GM21529 (cell line): ENCODE measurements around the gene CDR2L.
A peak's percentile ranks its signal among the peaks of the same experiment; 100 is the strongest.
"Not testable (repeated sequence)": the region's sequence is repeated elsewhere in the genome, so short reads cannot be mapped to it uniquely, and the experiment has no call there.

Source experiments
- ATAC-seq: cut with Tn5 transposase; IDR thresholded peaks from one replicate; pipeline ENCODE4 v1.9.1; 2021; ENCODE audit not compliant: unreplicated experiment

CDR2L gene

DNA sequence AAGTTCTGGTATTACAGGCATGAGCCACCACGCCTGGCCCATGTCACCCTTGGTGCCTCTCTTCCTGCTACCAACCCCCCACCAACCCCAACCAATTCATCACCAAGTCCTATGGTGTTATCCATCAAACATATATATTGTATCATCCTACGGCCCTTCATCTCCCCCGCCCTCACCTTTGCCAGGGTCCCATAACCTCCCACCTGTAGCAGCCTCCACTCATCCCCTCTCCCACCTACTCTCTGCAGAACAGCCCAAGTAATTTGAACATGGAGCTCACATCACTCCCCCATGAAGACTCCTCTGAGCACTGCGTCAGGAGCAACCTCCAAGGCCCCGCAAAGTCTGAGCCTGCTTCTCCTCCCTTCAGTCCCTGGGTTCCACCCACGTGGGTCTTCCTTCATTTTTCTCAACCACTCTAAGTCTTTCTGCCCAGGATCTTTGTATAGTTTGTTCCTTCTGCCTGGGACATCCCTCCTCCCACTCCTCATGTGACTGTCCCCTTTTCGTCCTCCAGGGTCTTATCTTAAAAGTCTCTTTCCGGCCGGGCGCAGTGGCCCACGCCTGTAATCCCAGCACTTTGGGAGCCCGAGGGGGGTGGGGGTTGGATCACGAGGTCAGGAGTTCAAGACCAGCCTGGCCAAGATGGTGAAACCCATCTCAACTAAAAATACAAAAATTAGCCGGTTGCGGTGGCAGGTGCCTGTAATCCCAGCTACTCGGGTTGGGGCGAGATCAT is 7.9 kb upstream of the CDR2L start:
- ATAC-seq = no peak

- no peak for ATAC-seq
Measured at GRCh38 chr17:74981318-74981978, 6.0 kb upstream of the CDR2L start.

DNA sequence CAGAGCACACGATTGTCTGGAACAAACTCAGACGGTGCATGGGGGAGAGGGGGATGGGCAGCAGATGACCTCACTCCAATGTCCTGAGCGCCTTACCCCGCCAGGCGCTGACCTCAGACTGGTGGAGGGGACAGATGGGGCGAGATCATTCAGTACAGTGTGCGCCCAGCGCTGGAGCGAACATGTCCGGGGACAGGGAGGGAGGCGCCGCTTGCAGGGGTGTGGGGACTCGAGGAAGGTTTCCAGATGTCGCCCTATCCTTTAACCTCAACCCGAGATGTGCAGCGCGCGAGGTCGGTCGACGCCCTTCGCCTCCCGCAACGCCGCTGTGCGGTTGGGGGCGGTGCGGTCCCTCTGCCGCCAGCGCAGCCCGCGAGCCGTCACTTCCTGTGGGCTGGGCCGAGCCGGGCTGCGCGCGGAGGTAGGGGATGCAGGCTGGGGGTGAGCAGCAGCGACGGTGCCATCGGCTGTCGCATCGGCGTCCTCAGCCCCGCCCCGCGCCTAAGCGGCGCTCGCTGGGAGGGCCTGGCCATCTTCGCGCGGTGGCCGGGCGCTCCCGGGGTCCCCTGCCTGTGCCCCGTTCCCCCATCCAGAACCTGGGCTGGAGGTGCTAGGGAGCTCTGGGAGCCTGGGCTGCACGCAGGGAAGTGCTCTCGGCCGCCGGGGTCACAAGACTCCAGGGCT is 5.3 kb upstream of the CDR2L start:
- ATAC-seq = no peak

DNA sequence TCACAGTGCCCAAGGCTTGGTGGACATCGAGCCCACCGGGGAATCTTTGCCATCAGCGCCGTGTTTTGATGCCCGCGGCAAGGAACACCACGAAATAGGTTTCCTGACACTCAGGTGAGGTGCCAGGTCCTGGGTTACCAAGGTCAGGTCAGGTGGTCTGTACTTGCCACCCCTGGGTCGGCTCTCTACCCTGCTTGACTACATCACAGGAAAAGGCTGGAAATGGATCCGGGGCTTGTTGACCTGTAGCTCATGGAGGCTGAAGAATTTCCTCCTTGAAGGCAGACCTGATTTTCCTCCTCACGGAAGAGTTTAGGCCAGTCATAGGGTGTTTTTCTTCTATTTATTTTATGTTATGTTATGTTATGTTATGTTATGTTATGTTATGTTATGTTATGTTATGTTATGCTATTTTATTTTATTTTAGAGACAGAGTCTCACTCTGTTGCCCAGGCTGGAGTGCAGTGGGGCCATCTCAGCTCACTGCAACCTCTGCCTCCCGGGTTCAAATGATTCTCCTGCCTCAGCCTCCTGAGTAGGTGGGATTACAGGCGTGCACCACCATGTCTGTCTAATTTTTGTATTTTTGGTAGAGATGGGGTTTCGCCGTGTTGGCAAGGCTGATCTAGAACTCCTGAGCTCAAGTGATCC is 4.6 kb upstream of the CDR2L start:
- ATAC-seq = not testable (repeated sequence)

DNA sequence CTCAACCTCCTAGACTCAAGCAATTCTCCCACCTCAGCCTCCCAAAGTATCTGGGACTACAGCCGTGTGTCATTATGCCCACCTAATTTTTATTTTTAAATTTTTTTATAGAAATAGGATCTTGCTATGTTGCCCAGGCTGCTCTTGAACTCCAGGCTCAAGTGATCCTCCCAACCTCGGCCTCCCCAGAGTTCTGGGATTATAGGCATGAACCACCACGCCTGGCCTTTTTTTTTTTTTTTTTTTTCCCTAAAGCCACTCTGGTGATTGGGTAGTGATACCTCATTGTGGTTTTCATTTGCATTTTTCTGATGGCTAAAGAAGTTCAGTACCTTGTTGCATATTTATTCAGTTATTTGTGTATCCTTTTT is 1.2 kb upstream of the CDR2L start:
- ATAC-seq = no peak

GRCh38 chr17:74987909-74988711 is 678 bp downstream of the CDR2L start:
- ATAC-seq = peak; percentile 32

- ATAC-seq = no peak
Measured at GRCh38 chr17:74990581-74991105, 3.2 kb downstream of the CDR2L start.

DNA sequence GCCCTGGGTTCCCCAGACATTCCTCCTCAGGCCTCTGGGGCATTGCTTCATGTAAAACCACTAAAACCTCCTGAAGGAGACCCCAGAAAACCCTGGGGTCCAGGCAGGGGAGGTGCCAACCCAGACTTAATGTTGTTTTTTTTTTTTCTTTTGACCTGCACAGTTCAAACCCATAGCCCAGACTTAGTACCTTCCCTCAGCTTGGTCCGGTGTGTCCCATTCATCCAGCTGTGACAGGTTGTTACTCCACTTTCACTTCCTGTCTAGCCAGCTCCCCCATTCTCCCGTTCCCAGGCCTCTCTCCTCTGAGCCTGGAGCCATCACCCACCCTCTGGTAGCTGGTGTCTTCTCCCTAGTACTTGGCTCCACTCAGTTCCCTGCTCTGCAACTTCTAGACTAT is 4.8 kb downstream of the CDR2L start:
- no peak for ATAC-seq

- no peak for ATAC-seq
Measured at GRCh38 chr17:74994440-74994839, 7.0 kb downstream of the CDR2L start.

DNA sequence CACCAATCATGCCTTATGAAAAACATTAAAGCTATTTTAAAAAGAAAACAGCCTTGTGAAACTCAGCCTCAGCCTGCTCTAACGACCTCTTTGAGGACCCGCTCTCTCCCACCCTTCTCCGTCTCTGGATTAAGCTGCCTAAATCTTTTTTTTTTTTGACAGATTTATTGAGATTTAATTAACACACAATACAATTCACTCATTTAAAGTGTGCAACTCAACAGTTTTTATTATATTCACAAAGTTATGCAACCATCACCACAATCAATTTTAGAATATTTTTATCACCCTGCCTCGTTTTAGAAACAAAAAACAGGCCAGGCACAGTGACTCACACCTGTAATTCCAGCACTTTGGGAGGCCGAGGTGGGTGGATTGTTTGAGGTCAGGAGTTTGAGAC is 8.4 kb downstream of the CDR2L start:
- no peak for ATAC-seq

GRCh38 chr17:74998783-74999182 is 11.4 kb downstream of the CDR2L start:
- no peak for ATAC-seq

DNA sequence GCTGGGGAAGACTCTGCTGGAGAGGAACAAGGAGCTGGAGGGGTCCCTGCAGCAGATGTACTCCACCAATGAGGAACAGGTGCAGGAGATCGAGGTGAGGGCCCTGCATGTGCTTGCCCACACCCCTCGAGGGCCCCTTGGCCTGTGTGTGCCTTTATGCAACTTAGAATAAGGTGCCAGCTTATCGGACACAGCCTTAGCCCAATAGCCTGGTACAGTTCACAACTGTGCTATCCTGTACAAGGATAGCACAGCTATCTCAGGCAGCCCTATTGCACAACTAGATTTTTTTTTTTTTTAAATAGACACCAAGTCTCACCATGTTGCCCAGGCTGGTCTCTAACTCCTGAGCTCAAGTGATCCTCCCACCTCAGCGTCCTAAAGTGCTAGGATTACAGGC is 12.1 kb downstream of the CDR2L start:
- ATAC-seq = no peak

DNA sequence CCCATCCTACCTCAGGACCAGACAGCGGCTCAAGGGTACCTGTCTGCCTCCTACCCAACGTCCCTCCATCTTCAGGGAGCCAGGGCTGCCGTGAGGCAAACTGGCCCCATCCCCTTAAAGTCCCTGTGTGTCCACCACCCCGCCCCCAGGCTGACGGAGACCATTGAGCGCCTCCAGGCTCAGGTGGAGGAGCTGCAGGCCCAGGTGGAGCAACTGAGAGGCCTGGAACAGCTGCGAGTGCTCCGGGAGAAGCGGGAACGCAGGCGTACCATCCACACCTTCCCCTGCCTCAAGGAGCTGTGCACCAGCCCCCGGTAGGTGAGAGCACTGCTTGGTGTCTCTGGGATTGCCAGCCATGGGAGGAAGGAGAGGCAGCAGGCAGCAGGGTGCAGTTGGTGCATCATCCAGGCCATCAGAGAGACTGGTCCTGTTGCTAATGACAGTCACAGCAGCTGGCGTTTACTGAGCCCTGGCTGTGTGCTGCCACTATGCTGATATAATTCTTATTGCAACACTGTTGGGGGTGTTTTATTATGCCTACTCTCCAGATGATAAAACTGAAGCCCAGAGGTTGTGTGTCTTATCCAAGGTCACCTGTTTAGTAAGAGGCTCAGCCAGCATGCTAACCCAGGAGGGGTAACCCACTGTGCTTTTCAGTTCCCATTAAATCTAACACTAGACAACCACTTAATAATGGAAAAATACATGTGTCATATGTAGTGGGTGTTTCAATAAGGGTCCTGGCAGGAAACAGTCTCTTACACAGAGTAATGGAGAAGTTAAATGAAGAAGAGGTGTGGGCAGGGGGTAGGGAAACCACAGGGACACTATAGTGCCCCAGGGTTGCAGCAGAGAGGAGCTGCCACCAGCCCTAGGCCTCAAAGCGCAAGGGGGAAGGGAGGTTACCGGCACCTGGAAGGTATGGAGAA is 14.7 kb downstream of the CDR2L start:
- ATAC-seq = no peak

- no peak for ATAC-seq
Measured at GRCh38 chr17:75003070-75003956, 15.9 kb downstream of the CDR2L start.

DNA sequence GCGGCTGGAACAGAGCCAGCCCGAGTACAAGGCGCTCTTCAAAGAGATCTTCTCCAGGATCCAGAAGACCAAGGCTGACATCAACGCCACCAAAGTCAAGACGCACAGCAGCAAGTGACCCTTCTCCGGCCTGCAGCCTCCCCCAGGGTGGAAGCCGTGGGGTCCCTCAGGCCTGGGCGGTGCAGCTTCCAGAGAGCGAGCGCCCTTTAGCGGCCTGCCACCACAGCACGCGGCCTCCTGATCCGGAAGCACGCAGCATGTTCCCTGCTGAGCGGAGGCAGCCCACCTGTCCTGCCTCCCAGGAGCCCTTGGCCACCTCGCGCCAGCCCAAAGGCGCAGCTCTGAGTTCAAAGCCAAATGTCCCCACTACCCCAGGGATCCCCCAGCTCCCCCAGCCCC is 16.5 kb downstream of the CDR2L start:
- ATAC-seq = no peak

- ATAC-seq = no peak
Measured at GRCh38 chr17:75004371-75004770, 16.9 kb downstream of the CDR2L start.

DNA sequence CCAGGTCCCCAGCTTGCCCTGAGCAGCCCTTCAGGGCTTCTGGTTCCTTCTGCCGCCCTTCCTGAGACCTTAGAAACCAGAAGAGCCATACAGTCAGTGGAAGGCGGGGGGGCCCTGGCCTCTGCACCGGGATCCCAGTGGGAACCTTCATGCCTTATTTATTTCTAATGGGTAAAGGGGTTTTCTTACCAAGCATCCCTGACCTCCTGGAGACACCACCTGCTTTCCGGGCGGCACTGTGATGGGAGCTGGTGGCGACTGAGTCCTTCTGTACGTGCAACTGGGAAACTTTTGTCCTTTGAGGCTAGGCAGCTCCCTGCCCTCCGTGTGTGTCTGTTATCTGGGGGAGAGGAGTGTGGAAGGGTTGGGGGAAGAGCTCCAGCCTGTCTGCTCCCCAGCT is 17.9 kb downstream of the CDR2L start:
- no peak for ATAC-seq

- ATAC-seq = not testable (repeated sequence)
Measured at GRCh38 chr17:75006084-75006483, 18.7 kb downstream of the CDR2L start.

GRCh38 chr17:75006653-75007052 is 19.2 kb downstream of the CDR2L start:
- no peak for ATAC-seq
